HepG2 (cell line): ENCODE data around the gene CNOT8. TPM values are rescaled to one million over a fixed set of nuclear protein-coding genes. Genes with fewer than 3 reads are reported as not detected.

ENCODE experiments used
- KLF12 ChIP-seq: sonication (generic); formaldehyde crosslinking; IDR thresholded peaks from 2 replicates; pipeline ENCODE4 v1.4.0; 2020; ENCODE audit warnings: missing genetic modification reagents, borderline replicate concordance
- NCOR1 ChIP-seq: fragments of 200-600 bp; sonication (generic); IDR thresholded peaks from 2 replicates; pipeline ENCODE4 v1.7.0; 2017; ENCODE audit warnings: antibody characterized with exemption, low read length, borderline replicate concordance
- ZFP1 ChIP-seq: IDR thresholded peaks from 2 replicates; pipeline ENCODE4 v1.6.1; 2016
- ZHX2 ChIP-seq, 2 experiments: sonication (generic) in 1 of 2; formaldehyde crosslinking in 1 of 2; IDR thresholded peaks; 2 replicates each; pipeline versions ENCODE4 v1.6.1 to v1.9.0; 2014 to 2022; ENCODE audit warnings: antibody characterized with exemption in 1 of 2, borderline replicate concordance in 1 of 2, inconsistent platforms in 1 of 2, low read depth in 1 of 2, missing genetic modification reagents in 1 of 2
- ZNF296 ChIP-seq: sonication (generic); formaldehyde crosslinking; conservative IDR thresholded peaks from 2 replicates; pipeline ENCODE4 v1.5.0; 2020; ENCODE audit warnings: mild to moderate bottlenecking, missing genetic modification reagents
- ZNF484 ChIP-seq: sonication (generic); formaldehyde crosslinking; IDR thresholded peaks from 2 replicates; pipeline ENCODE4 v1.5.1; 2020; ENCODE audit warnings: mild to moderate bottlenecking, low read depth, missing genetic modification reagents, borderline replicate concordance
- ZNF646 ChIP-seq: sonication (generic); formaldehyde crosslinking; IDR thresholded peaks from 2 replicates; pipeline ENCODE4 v1.9.0; 2021; ENCODE audit warnings: mild to moderate bottlenecking, missing genetic modification reagents
- ZNF850 ChIP-seq: sonication (generic); formaldehyde crosslinking; conservative IDR thresholded peaks from 2 replicates; pipeline ENCODE4 v1.9.0; 2021; ENCODE audit warnings: mild to moderate bottlenecking, missing genetic modification reagents
- polyA plus RNA-seq, 8 experiments: library from polyadenylated mRNA; depleted of rRNA in 3 of 8; stranded (reverse) in 7 of 8; unstranded in 1 of 8; fragments of >200 nt; fragmentation: Illumina TruSeq in 4 of 8; extraction: Trizol in 4 of 8; gene quantifications; 2 replicates each; pipeline versions ENCODE4 v1.2.1 to v1.2.3, GENCODE V29; 2011 to 2016; ENCODE audit warnings: low read depth in 4 of 8, missing spikeins in 1 of 8, mixed read lengths in 1 of 8; ENCODE audit not compliant: insufficient read depth in 1 of 8
- total RNA-seq, 5 experiments: library from RNA; depleted of rRNA; stranded (reverse); fragments of >200 nt; fragmentation: Illumina TruSeq; extraction: Trizol; gene quantifications; 2 replicates each; pipeline ENCODE4 v1.2.3, GENCODE V29; 2016; ENCODE audit warnings: low read depth in 1 of 5

The CNOT8 gene
- total and polyA plus RNA-seq, 2 of the 13 experiments (the other 11 are each of a cell fraction or from before 2014, with no cell fraction given): 37.1 to 74.9 TPM

GRCh38 chr5:154842689-154843530 is 15.5 kb upstream of the CNOT8 start (continued):
- TF ChIP-seq ZHX2 (IDR thresholded peaks at IDR 0.05; ENCODE audit: low read depth) (no peak), ZHX2 (CRISPR knock-in tag; IDR thresholded peaks at IDR 0.05; ENCODE audit: borderline replicate concordance) (no peak; the same call in 1 of the 2 replicates), ZNF296 (CRISPR knock-in tag) (no peak), NCOR1 (peak; percentile 25; the same call in 1 of the 2 replicates), ZFP1 (no peak), ZNF646 (no peak), ZNF484 (no peak), ZNF850 (CRISPR knock-in tag) (no peak), KLF12 (no peak)
